Measurements from ENCODE around the gene ACKR2. TPM values are rescaled to one million over a fixed set of nuclear protein-coding genes. Genes with fewer than 3 reads are reported as not detected.
A peak's percentile ranks its signal among the peaks of the same experiment; 100 is the strongest.

The ACKR2 gene
- total and polyA plus RNA-seq, 2 of the 13 experiments (the other 11 are each of a cell fraction or from before 2014, with no cell fraction given), result 1.1 to 1.9 TPM

GRCh38 chr3:42799376-42799775 lies 9.9 kb upstream of the ACKR2 start:
- FAIRE-seq (no peak), ATAC-seq (no peak), DNase-seq (ENCODE audit: low spot score) (no peak)
- 86% methylated on average over 7 of the region's 7 CpGs for WGBS (ENCODE audit: low lambda C conversion rate)
- BruUV-seq (replicated peaks), result no TSS peak
- peaks cover 65% of the 10 kb centered on the region for H3K79me2 ChIP-seq (ENCODE audit: insufficient read depth, low read length)
- peaks cover 0 to 10% of the 10 kb centered on the region in 2 experiments; a peak in 1 of 5 replicates for H3K36me3 ChIP-seq (replicated peaks in 1 of 2; ENCODE audit: control insufficient read depth in 1 of 2, insufficient read depth in 2 of 2, low read length in 2 of 2)
- no peak overlapping the region for H3K4me2 ChIP-seq (ENCODE audit: low read depth, low read length)
- ChIA-PET POLR2A (interaction anchor here (1.7 to 2.5 kb wide), 2 partner anchors 30 to 218 kb away, joined by 6 read pairs; partner anchors contain the start of gene SEC22C), CTCF (ENCODE audit: low intra/inter-chr PET ratio, low total read pairs) (no interaction called here)
- TF ChIP-seq RBM22 (optimal IDR thresholded peaks at IDR 0.05; ENCODE audit: low read length) (peak; percentile 20), ZEB1 (IDR thresholded peaks at IDR 0.05; ENCODE audit: insufficient replicate concordance, low read depth) (no peak)
- intact Hi-C loops (cut with micrococcal nuclease; ENCODE audit: unreplicated experiment) (no loop called here), in situ Hi-C loops (cut with HindIII; ENCODE audit: extremely low pct_ligation_motif_present, low pct_unique_long_range_greater_than_20kb) (no loop called here)
- peaks cover 3% of the 10 kb centered on the region; the same call in 1 of the 2 replicates for H3K9me3 ChIP-seq (ENCODE audit: low read length)
- no peak overlapping the region for H3K27ac ChIP-seq (ENCODE audit: extremely low read length, insufficient read depth, low read length)
- H4K20me1 ChIP-seq (ENCODE audit: insufficient read depth, low read length), result 0 out of 2 replicates have a peak, but pooled peaks cover 3% of the 10 kb centered on the region
- no peak overlapping the region for H3K9ac ChIP-seq (ENCODE audit: insufficient read depth, low read depth, low read length)
- no peaks in the 10 kb centered on the region; a peak in 1 of 5 replicates for H3K27me3 ChIP-seq (ENCODE audit: control insufficient read depth in 1 of 2, insufficient read depth in 2 of 2, low read length in 2 of 2)
- H3K4me3 ChIP-seq (replicated peaks in 1 of 3; ENCODE audit: insufficient read depth in 1 of 3, low read depth in 2 of 3, low read length in 3 of 3), result no peak overlapping the region
- peaks cover 40% of the 10 kb centered on the region for H3K4me1 ChIP-seq (ENCODE audit: insufficient read depth, low read length)
- H2AFZ ChIP-seq (ENCODE audit: low read length), result no peak overlapping the region

GRCh38 chr3:42800251-42800650 lies 9.0 kb upstream of the ACKR2 start:
- Histone ChIP-seq H3K27ac (ENCODE audit: extremely low read length, insufficient read depth, low read length) (no peak overlapping the region), H4K20me1 (ENCODE audit: insufficient read depth, low read length) (0 out of 2 replicates have a peak, but pooled peaks cover 3% of the 10 kb centered on the region), H2AFZ (ENCODE audit: low read length) (no peak overlapping the region), H3K9ac (ENCODE audit: insufficient read depth, low read depth, low read length) (no peak overlapping the region), H3K27me3 (ENCODE audit: control insufficient read depth in 1 of 2, insufficient read depth in 2 of 2, low read length in 2 of 2) (no peaks in the 10 kb centered on the region; a peak in 1 of 5 replicates), H3K79me2 (ENCODE audit: insufficient read depth, low read length) (peaks cover 61% of the 10 kb centered on the region), H3K9me3 (ENCODE audit: low read length) (peaks cover 3% of the 10 kb centered on the region; the same call in 1 of the 2 replicates), H3K4me2 (ENCODE audit: low read depth, low read length) (peak overlapping the region; percentile 9; the same call in 1 of the 2 replicates), H3K4me3 (replicated peaks in 1 of 3; ENCODE audit: insufficient read depth in 1 of 3, low read depth in 2 of 3, low read length in 3 of 3) (no peak overlapping the region), H3K4me1 (ENCODE audit: insufficient read depth, low read length) (peaks cover 44% of the 10 kb centered on the region), H3K36me3 (replicated peaks in 1 of 2; ENCODE audit: control insufficient read depth in 1 of 2, insufficient read depth in 2 of 2, low read length in 2 of 2) (peaks cover 0 to 10% of the 10 kb centered on the region in 2 experiments; a peak in 1 of 5 replicates)
- 100% methylated on average over 2 of the region's 2 CpGs for WGBS (ENCODE audit: low lambda C conversion rate)
- no TSS peak for BruUV-seq (replicated peaks)
- in situ Hi-C loops (cut with HindIII; ENCODE audit: extremely low pct_ligation_motif_present, low pct_unique_long_range_greater_than_20kb), result no loop called here
- FAIRE-seq (no peak), DNase-seq (ENCODE audit: low spot score) (no peak), ATAC-seq (no peak)
- CTCF ChIA-PET (ENCODE audit: low intra/inter-chr PET ratio, low total read pairs), result no interaction called here
- TF ChIP-seq POLR2G (IDR thresholded peaks at IDR 0.05; ENCODE audit: low read depth, low read length), result peak; percentile 7; the same call in 1 of the 2 replicates
- no peak for TF ChIP-seq ZMYM2 (CRISPR knock-in tag; IDR thresholded peaks at IDR 0.05)
- intact Hi-C loops (cut with micrococcal nuclease; ENCODE audit: unreplicated experiment), result loop anchor here (2.0 kb wide), 1 partner anchor 43 kb away; no protein-coding TSS in a partner anchor
- POLR2A ChIA-PET, result interaction anchor here (1.1 to 2.5 kb wide), 3 partner anchors 15 to 218 kb away, joined by 3 to 6 read pairs (median 6); partner anchors contain the start of gene SEC22C
